Measurements from ENCODE around the gene SMCO2. TPM values are rescaled to one million over a fixed set of nuclear protein-coding genes. Genes with fewer than 3 reads are reported as not detected.

Gene SMCO2
- total and polyA plus RNA-seq, 2 of the 4 experiments (the other 2 are of a cell fraction) = 0.19 TPM; not detected in 1

GRCh38 chr12:27425306-27425705, 21.2 kb upstream of the SMCO2 start:
- Histone ChIP-seq H4K8ac (ENCODE audit: low read depth in 2 of 2, low read length in 2 of 2) (no peak overlapping the region), H3K27ac (ENCODE audit: insufficient read depth, low read length) (no peak overlapping the region), H3K23ac (ENCODE audit: low read depth, low read length) (no peak overlapping the region), H3K4me1 (ENCODE audit: control insufficient read depth, insufficient read depth, low read length) (no peaks in the 10 kb centered on the region; the same call in 1 of the 2 replicates), H2BK5ac (ENCODE audit: low read depth, low read length, poor library complexity, severe bottlenecking) (no peak overlapping the region), H2BK120ac (ENCODE audit: low read depth, low read length) (no peak overlapping the region), H3K14ac (replicated peaks; ENCODE audit: low read depth, low read length) (no peak overlapping the region), H3K79me1 (ENCODE audit: low read depth in 1 of 2, low read length in 2 of 2) (no peaks in the 10 kb centered on the region), H3K27me3 (ENCODE audit: control insufficient read depth, insufficient read depth, low read length) (no peaks in the 10 kb centered on the region), H2BK15ac (ENCODE audit: low read depth, low read length) (no peak overlapping the region), H2AK5ac (ENCODE audit: low read depth, low read length) (no peak overlapping the region), H3K4ac (ENCODE audit: low read depth, low read length) (no peak overlapping the region), H2AFZ (replicated peaks; ENCODE audit: low read length, poor library complexity) (no peak overlapping the region), H3K4me3 (ENCODE audit: insufficient read depth, low read depth, low read length) (no peak overlapping the region), H3K18ac (ENCODE audit: low read depth, low read length) (no peak overlapping the region), H3K56ac (ENCODE audit: extremely low read depth, insufficient read depth, low read length) (no peak overlapping the region), H3K36me3 (ENCODE audit: control insufficient read depth, insufficient read depth, low read length) (no peaks in the 10 kb centered on the region), H4K20me1 (ENCODE audit: insufficient read depth, low read length) (no peaks in the 10 kb centered on the region), H3K9ac (ENCODE audit: low read depth, low read length) (no peak overlapping the region), H4K5ac (ENCODE audit: low read depth, low read length) (no peak overlapping the region), H3K9me1 (ENCODE audit: insufficient read depth, low read length) (no peaks in the 10 kb centered on the region), H3K4me2 (ENCODE audit: low read depth, low read length) (no peak overlapping the region), H4K91ac (ENCODE audit: insufficient read depth, low read depth, low read length) (no peak overlapping the region), H2AK9ac (replicated peaks; ENCODE audit: low read depth, low read length, poor library complexity) (no peak overlapping the region), H2BK20ac (ENCODE audit: low read depth, low read length) (no peak overlapping the region), H3K9me3 (ENCODE audit: control insufficient read depth, insufficient read depth, low read length) (no peaks in the 10 kb centered on the region)
- ATAC-seq (ENCODE audit: low read depth) (no peak), DNase-seq (no peak)
- WGBS, 2 experiments (ENCODE audit: extremely low coverage in 2 of 2, insufficient read length in 1 of 2) = 67% methylated on average over 1 of the region's 5 CpGs; no CpG with 5 or more reads in 1 of the 2 experiments
- dilution Hi-C loops (cut with HindIII; ENCODE audit: low sequenced_read_pairs, unreplicated experiment) (no loop called here), in situ Hi-C loops (cut with MboI; ENCODE audit: low sequenced_read_pairs) (no loop called here), intact Hi-C loops (cut with micrococcal nuclease) (loop anchor here (2.0 kb wide), 1 partner anchor 227 kb away; no protein-coding TSS in a partner anchor)
- POLR2A ChIA-PET (ENCODE audit: unreplicated experiment) = no interaction called here
- BruUV-seq (replicated peaks) = no TSS peak
- CTCF ChIA-PET = interaction anchor here (1.2 kb wide), 1 partner anchor 8 kb away, joined by 3 read pairs; no protein-coding TSS in a partner anchor
- TF ChIP-seq USF2 (IDR thresholded peaks at IDR 0.05; ENCODE audit: low read depth, low read length) = no peak
